ENCODE data around the gene SCAMP4. TPM values are rescaled to one million over a fixed set of nuclear protein-coding genes. Genes with fewer than 3 reads are reported as not detected.

SCAMP4 gene
- total RNA-seq, 4 donors from 2014 or later, result 26.6 to 76.5 (median 59.3) TPM

- no peak overlapping the region for H3K27ac ChIP-seq (replicated peaks in 1 of 4)
- intact Hi-C loops (cut with DNase I), result no loop called here
Observed at GRCh38 chr19:1935484-1936208, 30.4 kb downstream of the SCAMP4 start.

GRCh38 chr19:1936430-1936829, 31.2 kb downstream of the SCAMP4 start:
- Histone ChIP-seq H3K27ac (replicated peaks in 1 of 4) (no peak overlapping the region), H3K9me3 (peaks cover 0 to 3% (median 0%) of the 10 kb centered on the region in 4 donors), H3K4me3 (no peak overlapping the region), H3K27me3 (peaks cover 0 to 9% (median 3%) of the 10 kb centered on the region in 4 donors), H3K4me1 (peaks cover 10 to 15% (median 15%) of the 10 kb centered on the region in 4 donors), H3K36me3 (no peaks in the 10 kb centered on the region)
- DNase-seq (ENCODE audit: extremely low spot score), result no peak
- WGBS, result 92% methylated on average over 3 of the region's 3 CpGs
- no peak for TF ChIP-seq POLR2A (IDR thresholded peaks at IDR 0.05; ENCODE audit: low read depth)
- TF ChIP-seq POLR2AphosphoS5 (IDR thresholded peaks at IDR 0.05), result no peak
- TF ChIP-seq EP300 (IDR thresholded peaks at IDR 0.05), result no peak
- no peak for TF ChIP-seq CTCF (IDR thresholded peaks at IDR 0.05)
- intact Hi-C loops (cut with DNase I), result no loop called here

More at GRCh38 chr19:1935484-1936208, 30.4 kb downstream of the SCAMP4 start:
- Histone ChIP-seq H3K9me3 (peaks cover 0 to 3% (median 0%) of the 10 kb centered on the region in 4 donors), H3K4me3 (no peak overlapping the region), H3K36me3 (no peaks in the 10 kb centered on the region), H3K27me3 (peaks cover 0 to 9% (median 2%) of the 10 kb centered on the region in 4 donors), H3K4me1 (peaks cover 10 to 16% (median 15%) of the 10 kb centered on the region in 4 donors)
- no peak for TF ChIP-seq CTCF (IDR thresholded peaks at IDR 0.05)
- no peak for TF ChIP-seq EP300 (IDR thresholded peaks at IDR 0.05)
- TF ChIP-seq POLR2A (IDR thresholded peaks at IDR 0.05; ENCODE audit: low read depth), result no peak
- TF ChIP-seq POLR2AphosphoS5 (IDR thresholded peaks at IDR 0.05), result no peak
- WGBS, result 68% methylated on average over 11 of the region's 11 CpGs
- no peak for DNase-seq (ENCODE audit: extremely low spot score)

GRCh38 chr19:1936916-1937610, 31.9 kb downstream of the SCAMP4 start:
- Histone ChIP-seq H3K9me3 (peaks cover 0 to 3% (median 0%) of the 10 kb centered on the region in 4 donors), H3K4me3 (no peak overlapping the region), H3K36me3 (no peaks in the 10 kb centered on the region), H3K4me1 (peaks cover 10 to 21% (median 17%) of the 10 kb centered on the region in 4 donors), H3K27ac (replicated peaks in 1 of 4) (no peak overlapping the region), H3K27me3 (peaks cover 0 to 6% (median 1%) of the 10 kb centered on the region in 4 donors)
- WGBS, result 86% methylated on average over 18 of the region's 24 CpGs
- DNase-seq (ENCODE audit: extremely low spot score), result no peak
- no peak for TF ChIP-seq CTCF (IDR thresholded peaks at IDR 0.05)
- TF ChIP-seq POLR2A (IDR thresholded peaks at IDR 0.05; ENCODE audit: low read depth), result no peak
- TF ChIP-seq EP300 (IDR thresholded peaks at IDR 0.05), result no peak
- no peak for TF ChIP-seq POLR2AphosphoS5 (IDR thresholded peaks at IDR 0.05)
- intact Hi-C loops (cut with DNase I), result no loop called here

GRCh38 chr19:1938071-1938470, 32.9 kb downstream of the SCAMP4 start:
- TF ChIP-seq CTCF (IDR thresholded peaks at IDR 0.05), result no peak
- TF ChIP-seq EP300 (IDR thresholded peaks at IDR 0.05), result no peak
- TF ChIP-seq POLR2A (IDR thresholded peaks at IDR 0.05; ENCODE audit: low read depth), result no peak
- TF ChIP-seq POLR2AphosphoS5 (IDR thresholded peaks at IDR 0.05), result no peak
- intact Hi-C loops (cut with DNase I), result no loop called here
- no peaks in the 10 kb centered on the region for H3K9me3 ChIP-seq
- no peak overlapping the region for H3K4me3 ChIP-seq
- no peak for DNase-seq (ENCODE audit: extremely low spot score)
- H3K27me3 ChIP-seq, result peaks cover 0 to 6% (median 0%) of the 10 kb centered on the region in 4 donors
- H3K27ac ChIP-seq (replicated peaks in 1 of 4), result peak overlapping the region in 1 of 4 donors; percentile 27
- H3K36me3 ChIP-seq, result no peaks in the 10 kb centered on the region
- WGBS, result 85% methylated on average over 7 of the region's 7 CpGs
- peaks cover 18 to 31% (median 27%) of the 10 kb centered on the region in 4 donors for H3K4me1 ChIP-seq

Data from esophagus muscularis mucosa (tissue), 4 donors.